ENCODE measurements around the gene ARMC12. TPM values are rescaled to one million over a fixed set of nuclear protein-coding genes. Genes with fewer than 3 reads are reported as not detected.

Gene ARMC12
- total RNA-seq, 2 donors from 2014 or later, result not detected

DNA sequence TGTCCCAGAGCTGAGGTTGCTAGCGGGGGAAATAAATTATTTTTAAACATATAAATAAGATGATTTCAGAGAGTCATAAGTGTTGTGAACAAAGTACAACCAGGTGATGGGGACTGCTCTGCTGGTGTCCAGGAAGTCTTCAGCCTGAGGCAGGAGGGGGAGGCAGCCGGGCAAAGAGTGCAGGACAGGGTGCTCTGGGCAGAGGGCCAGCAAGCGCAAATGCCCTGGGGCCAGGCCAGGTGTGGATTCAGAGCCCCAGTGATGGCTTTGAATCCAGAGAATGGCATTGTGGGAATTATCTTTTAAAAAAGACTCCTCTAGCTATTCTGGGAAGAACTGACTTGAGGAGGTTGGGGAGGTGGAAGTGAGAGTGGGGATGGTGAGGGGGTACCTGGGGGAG, 45.6 kb downstream of the ARMC12 start:
- DNase-seq (ENCODE audit: low spot score) (no peak), ATAC-seq (ENCODE audit: insufficient number of reproducible peaks, low FRiP score, low read depth) (no peak)
- Histone ChIP-seq H3K4me3 (no peak overlapping the region), H3K27ac (no peak overlapping the region), H3K9me3 (no peaks in the 10 kb centered on the region), H3K4me1 (ENCODE audit: control insufficient read depth in 1 of 2, low read depth in 2 of 2) (no peaks in the 10 kb centered on the region), H3K27me3 (replicated peaks; ENCODE audit: insufficient read depth) (no peaks in the 10 kb centered on the region), H3K36me3 (no peaks in the 10 kb centered on the region)
- TF ChIP-seq, protein P1, sequence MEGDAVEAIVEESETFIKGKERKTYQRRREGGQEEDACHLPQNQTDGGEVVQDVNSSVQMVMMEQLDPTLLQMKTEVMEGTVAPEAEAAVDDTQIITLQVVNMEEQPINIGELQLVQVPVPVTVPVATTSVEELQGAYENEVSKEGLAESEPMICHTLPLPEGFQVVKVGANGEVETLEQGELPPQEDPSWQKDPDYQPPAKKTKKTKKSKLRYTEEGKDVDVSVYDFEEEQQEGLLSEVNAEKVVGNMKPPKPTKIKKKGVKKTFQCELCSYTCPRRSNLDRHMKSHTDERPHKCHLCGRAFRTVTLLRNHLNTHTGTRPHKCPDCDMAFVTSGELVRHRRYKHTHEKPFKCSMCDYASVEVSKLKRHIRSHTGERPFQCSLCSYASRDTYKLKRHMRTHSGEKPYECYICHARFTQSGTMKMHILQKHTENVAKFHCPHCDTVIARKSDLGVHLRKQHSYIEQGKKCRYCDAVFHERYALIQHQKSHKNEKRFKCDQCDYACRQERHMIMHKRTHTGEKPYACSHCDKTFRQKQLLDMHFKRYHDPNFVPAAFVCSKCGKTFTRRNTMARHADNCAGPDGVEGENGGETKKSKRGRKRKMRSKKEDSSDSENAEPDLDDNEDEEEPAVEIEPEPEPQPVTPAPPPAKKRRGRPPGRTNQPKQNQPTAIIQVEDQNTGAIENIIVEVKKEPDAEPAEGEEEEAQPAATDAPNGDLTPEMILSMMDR (IDR thresholded peaks at IDR 0.05), result no peak

GRCh38 chr6:35784200-35784599, 47.4 kb downstream of the ARMC12 start:
- no peak for ATAC-seq (ENCODE audit: insufficient number of reproducible peaks, low FRiP score, low read depth)
- Histone ChIP-seq H3K9me3 (no peaks in the 10 kb centered on the region), H3K27ac (no peak overlapping the region), H3K36me3 (no peaks in the 10 kb centered on the region), H3K4me3 (no peak overlapping the region), H3K4me1 (ENCODE audit: control insufficient read depth in 1 of 2, low read depth in 2 of 2) (no peaks in the 10 kb centered on the region), H3K27me3 (replicated peaks; ENCODE audit: insufficient read depth) (no peaks in the 10 kb centered on the region)
- no peak for DNase-seq (ENCODE audit: low spot score)
- TF ChIP-seq, protein P1 (IDR thresholded peaks at IDR 0.05), result no peak

GRCh38 chr6:35786272-35786671, 49.4 kb downstream of the ARMC12 start:
- H3K4me3 ChIP-seq, result no peak overlapping the region
- TF ChIP-seq, protein P1 (IDR thresholded peaks at IDR 0.05), result no peak
- no peak overlapping the region for H3K27ac ChIP-seq
- no peaks in the 10 kb centered on the region for H3K36me3 ChIP-seq
- no peak for DNase-seq (ENCODE audit: low spot score)
- no peaks in the 10 kb centered on the region for H3K4me1 ChIP-seq (ENCODE audit: control insufficient read depth in 1 of 2, low read depth in 2 of 2)
- H3K27me3 ChIP-seq (replicated peaks; ENCODE audit: insufficient read depth), result no peaks in the 10 kb centered on the region
- no peak for ATAC-seq (ENCODE audit: insufficient number of reproducible peaks, low FRiP score, low read depth)
- H3K9me3 ChIP-seq, result no peaks in the 10 kb centered on the region

DNA sequence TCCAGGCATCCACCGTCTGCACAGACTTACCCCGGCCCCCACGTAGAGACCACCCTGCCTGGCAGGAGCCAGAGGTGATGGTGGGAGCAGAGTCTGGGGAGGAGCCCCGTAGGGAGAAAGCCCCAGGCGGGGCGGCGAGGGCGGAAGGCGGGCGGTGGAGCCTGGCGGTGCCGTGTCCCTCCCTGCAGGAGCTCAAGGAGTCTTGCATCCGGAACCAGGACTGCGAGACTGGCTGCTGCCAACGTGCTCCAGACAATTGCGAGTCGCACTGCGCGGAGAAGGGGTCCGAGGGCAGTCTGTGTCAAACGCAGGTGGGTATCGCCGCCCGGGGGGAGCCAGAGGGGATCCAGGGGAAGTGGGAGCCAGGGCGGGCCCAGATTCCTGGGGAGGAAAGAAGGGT, 50.0 kb downstream of the ARMC12 start:
- DNase-seq (ENCODE audit: low spot score) (no peak), ATAC-seq (ENCODE audit: insufficient number of reproducible peaks, low FRiP score, low read depth) (no peak)
- no peaks in the 10 kb centered on the region for H3K4me1 ChIP-seq (ENCODE audit: control insufficient read depth in 1 of 2, low read depth in 2 of 2)
- H3K27me3 ChIP-seq (replicated peaks; ENCODE audit: insufficient read depth), result no peaks in the 10 kb centered on the region
- TF ChIP-seq, protein P1 (IDR thresholded peaks at IDR 0.05), result no peak
- H3K27ac ChIP-seq, result no peak overlapping the region
- no peaks in the 10 kb centered on the region for H3K9me3 ChIP-seq
- no peak overlapping the region for H3K4me3 ChIP-seq
- no peaks in the 10 kb centered on the region for H3K36me3 ChIP-seq

GRCh38 chr6:35787266-35788218, 50.7 kb downstream of the ARMC12 start:
- DNase-seq (ENCODE audit: low spot score) (no peak), ATAC-seq (ENCODE audit: insufficient number of reproducible peaks, low FRiP score, low read depth) (no peak)
- Histone ChIP-seq H3K4me3 (no peak overlapping the region), H3K27me3 (replicated peaks; ENCODE audit: insufficient read depth) (no peaks in the 10 kb centered on the region), H3K36me3 (no peaks in the 10 kb centered on the region), H3K9me3 (no peaks in the 10 kb centered on the region), H3K27ac (no peak overlapping the region), H3K4me1 (ENCODE audit: control insufficient read depth in 1 of 2, low read depth in 2 of 2) (no peaks in the 10 kb centered on the region)
- TF ChIP-seq, protein P1 (IDR thresholded peaks at IDR 0.05), result no peak

Data from thoracic aorta (tissue), 2 donors.